ENCODE data around the gene EFNB2.
A peak's percentile ranks its signal among the peaks of the same experiment; 100 is the strongest.

The EFNB2 gene

GRCh38 chr13:106455777-106456176, 79.7 kb downstream of the EFNB2 start:
- no peak for DNase-seq (ENCODE audit: low spot score)

- DNase-seq (ENCODE audit: low spot score): no peak
Measured at GRCh38 chr13:106455190-106455589, 80.3 kb downstream of the EFNB2 start.

GRCh38 chr13:106453101-106453500, 82.4 kb downstream of the EFNB2 start:
- no peak for DNase-seq (ENCODE audit: low spot score)

GRCh38 chr13:106450991-106451390, 84.5 kb downstream of the EFNB2 start:
- DNase-seq (ENCODE audit: low spot score): no peak

- DNase-seq (ENCODE audit: low spot score): no peak
Measured at GRCh38 chr13:106449096-106449495, 86.4 kb downstream of the EFNB2 start.

GRCh38 chr13:106445996-106446395, 89.5 kb downstream of the EFNB2 start:
- DNase-seq (ENCODE audit: low spot score): no peak

- DNase-seq (ENCODE audit: low spot score): peak; percentile 12
Measured at GRCh38 chr13:106443607-106444322, 91.7 kb downstream of the EFNB2 start.

- DNase-seq (ENCODE audit: low spot score): no peak
Measured at GRCh38 chr13:106440866-106441265, 94.6 kb downstream of the EFNB2 start.

Measured in SK-N-DZ (cell line).